ENCODE data around the gene CAPN2.

DNA sequence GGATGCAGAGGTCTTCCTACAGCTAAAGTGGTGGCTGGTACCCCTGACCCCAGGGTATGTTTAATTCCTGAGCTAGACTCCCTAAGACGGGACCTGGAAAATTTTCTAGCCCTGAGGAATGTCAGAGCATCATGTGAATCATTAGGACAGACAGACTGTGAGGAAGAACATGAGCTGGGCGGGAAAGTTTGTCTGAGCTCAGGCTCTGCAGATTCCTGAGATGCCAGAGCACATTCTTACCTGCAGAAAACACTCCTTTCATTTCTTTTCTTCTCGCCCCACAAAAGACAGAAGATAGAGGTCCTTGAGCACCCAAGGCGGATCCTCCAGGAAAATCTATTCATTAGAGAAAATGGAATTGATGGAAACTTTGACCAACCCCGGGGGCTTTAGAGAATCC lies 6.5 kb downstream of the CAPN2 start:
- TF ChIP-seq CTCF (IDR thresholded peaks at IDR 0.05), result no peak
- no peak for TF ChIP-seq POLR2AphosphoS5 (IDR thresholded peaks at IDR 0.05; ENCODE audit: low read depth, low read length)
- TF ChIP-seq NFIC (IDR thresholded peaks at IDR 0.05; ENCODE audit: borderline replicate concordance), result no peak
- TF ChIP-seq RXRA (IDR thresholded peaks at IDR 0.05; ENCODE audit: borderline replicate concordance, low read depth), result no peak
- no peak for TF ChIP-seq TAF1 (IDR thresholded peaks at IDR 0.05; ENCODE audit: borderline replicate concordance, low read depth, low read length)
- TF ChIP-seq RAD21 (IDR thresholded peaks at IDR 0.05; ENCODE audit: low read length), result no peak
- no peak for TF ChIP-seq ELF1 (IDR thresholded peaks at IDR 0.05)
- no peak for TF ChIP-seq REST (IDR thresholded peaks at IDR 0.05; ENCODE audit: low read depth, low read length)
- TF ChIP-seq GABPA (IDR thresholded peaks at IDR 0.05; ENCODE audit: low read depth), result no peak
- no peak for TF ChIP-seq EZH2phosphoT487 (IDR thresholded peaks at IDR 0.05; ENCODE audit: borderline replicate concordance, low read depth)
- no peak for TF ChIP-seq MXI1 (IDR thresholded peaks at IDR 0.05; ENCODE audit: low read depth, low read length)
- TF ChIP-seq EP300 (IDR thresholded peaks at IDR 0.05; ENCODE audit: borderline replicate concordance in 1 of 2, low read depth in 1 of 2, low read length in 1 of 2), result peak in 1 of 2 experiments; percentile 39; a peak in 1 of 4 replicates
